Fibroblast of skin of left biceps (primary cell): ENCODE results near the gene ZBTB22.
"Not testable (repeated sequence)": the region's sequence is repeated elsewhere in the genome, so short reads cannot be mapped to it uniquely, and the experiment has no call there.

Experiments
- DNase-seq, 2 experiments: peaks; one replicate each; pipeline ENCODE4 v3.0.0-alpha.2; 2013; ENCODE audit warnings: low read depth in 2 of 2

The ZBTB22 gene

GRCh38 chr6:33299237-33299944 is 18.2 kb downstream of the ZBTB22 start:
- DNase-seq = peak; percentile 72 to 76

- DNase-seq = no peak
Observed at GRCh38 chr6:33298773-33299236, 18.7 kb downstream of the ZBTB22 start, which contains the start of gene RGL2. TSS of gene RGL2 (minus strand) at chr6:33298942. CDS start at chr6:33298610, 332 bp downstream.

GRCh38 chr6:33297956-33298772 is 19.4 kb downstream of the ZBTB22 start:
- no peak for DNase-seq

GRCh38 chr6:33297406-33297955 is 20.1 kb downstream of the ZBTB22 start:
- no peak for DNase-seq

DNA sequence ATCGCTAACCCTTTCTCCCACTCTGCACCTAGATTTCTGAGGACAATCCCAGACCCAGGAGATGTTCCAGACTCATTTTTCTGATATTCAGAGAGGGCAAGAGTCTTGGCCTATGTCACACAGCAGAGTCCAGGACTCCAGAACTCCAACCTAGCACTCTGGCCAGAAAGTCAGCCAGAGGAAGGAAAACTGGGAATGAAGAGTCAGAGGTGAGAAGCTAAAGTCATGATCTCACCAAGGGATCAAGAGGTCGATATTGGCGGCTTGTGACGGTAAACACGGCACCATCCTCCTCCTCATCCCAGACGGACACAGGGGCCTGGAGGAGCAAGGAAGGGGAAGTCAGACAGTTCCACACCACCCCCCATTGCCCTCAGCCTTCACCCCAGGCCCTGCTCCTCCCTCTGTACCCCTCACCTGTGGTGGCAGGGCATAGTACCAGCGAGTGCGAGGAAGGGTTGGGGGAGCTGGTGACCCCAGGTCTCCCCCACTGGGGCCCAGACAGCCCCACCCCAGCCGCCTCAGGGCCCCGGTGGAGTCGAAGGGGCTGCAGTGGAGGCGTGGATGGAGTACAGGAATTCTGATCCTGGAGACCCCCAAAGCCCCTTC is 20.6 kb downstream of the ZBTB22 start:
- no peak for DNase-seq

- DNase-seq = no peak
Observed at GRCh38 chr6:33295621-33296369, 21.7 kb downstream of the ZBTB22 start.

DNA sequence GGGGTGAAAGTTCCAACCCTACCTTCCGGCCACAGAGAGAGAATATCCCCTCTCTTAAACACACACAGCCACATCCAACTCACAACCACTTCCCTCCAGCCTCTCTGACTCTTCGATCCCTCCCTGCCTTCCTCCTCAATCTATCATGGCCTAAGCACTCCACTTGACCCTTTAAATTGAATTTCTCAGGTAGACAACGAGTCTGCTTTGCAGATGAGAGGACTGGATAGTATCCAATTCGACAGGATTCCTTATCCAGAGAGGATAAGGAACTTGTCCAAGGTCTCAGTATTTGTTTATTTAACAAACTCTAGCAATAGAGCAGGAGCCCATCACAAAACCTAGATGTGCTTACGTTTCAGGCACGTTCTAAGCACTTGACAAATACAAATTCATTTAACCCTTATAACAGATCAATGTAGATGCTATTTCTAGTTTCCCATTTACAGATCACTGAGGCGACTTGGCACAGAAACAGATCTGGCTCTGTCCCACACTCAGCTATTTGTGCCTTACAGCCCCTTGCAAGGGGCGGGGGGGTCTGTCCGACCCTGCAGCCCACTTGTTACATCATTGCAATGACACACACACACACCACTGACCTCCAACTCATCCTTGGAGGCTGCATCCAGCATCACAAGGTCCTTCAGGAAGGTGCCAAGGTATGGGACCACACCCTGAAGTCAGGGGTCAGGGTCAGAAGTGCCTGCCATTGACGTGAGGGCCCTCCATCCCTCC is 23.3 kb downstream of the ZBTB22 start:
- DNase-seq = no peak

DNA sequence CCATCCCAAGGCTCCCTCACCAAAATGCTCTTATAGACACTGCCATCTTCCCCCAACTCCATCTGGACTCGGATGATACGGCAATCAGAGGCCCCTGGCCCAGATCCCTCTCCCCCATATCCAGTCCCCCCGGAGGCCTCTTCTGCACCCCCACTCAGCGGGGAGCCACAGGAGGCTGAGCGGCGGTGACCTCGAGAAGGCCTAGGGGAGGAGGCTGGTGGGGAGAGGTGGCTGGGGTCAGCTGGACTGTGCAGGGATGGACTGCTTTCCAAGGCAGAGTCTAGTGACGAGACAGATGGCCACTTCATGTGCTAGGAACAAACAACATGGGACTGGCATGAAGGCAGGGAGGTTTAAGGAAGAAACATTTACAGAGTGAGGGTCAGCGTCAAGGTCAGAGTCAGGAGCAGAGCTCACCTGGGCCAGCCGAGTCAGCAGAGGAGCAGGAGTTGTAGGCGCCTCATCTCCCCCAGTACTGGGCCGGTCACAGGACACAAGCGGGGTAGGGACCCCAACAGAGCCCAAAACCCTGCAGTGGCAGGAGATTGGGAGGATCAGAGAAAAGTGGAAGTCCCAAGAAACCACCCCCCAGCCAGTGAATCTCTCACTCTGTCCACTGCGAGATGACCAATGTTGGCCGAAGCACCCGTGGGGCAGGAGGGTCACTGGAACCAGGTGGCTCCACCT is 24.4 kb downstream of the ZBTB22 start:
- no peak for DNase-seq

DNA sequence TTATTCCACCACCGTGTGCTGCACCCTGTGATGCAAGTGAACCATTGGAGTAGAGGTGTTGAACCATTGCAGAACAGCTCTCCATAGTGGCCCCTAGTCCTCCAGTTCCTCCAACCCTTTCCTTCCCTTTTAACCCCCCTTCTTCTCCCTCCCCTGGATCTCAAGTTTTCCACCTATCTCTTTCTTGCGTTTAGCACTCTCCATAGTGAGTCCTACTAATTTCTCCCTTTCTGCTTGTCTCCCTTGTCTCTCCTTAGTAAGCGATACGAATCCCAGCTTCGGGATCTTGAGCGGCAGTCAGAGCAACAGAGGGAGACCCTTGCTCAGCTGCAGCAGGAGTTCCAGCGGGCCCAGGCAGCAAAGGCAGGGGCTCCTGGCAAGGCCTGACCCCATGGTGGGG is 27.1 kb downstream of the ZBTB22 start:
- no peak for DNase-seq

DNA sequence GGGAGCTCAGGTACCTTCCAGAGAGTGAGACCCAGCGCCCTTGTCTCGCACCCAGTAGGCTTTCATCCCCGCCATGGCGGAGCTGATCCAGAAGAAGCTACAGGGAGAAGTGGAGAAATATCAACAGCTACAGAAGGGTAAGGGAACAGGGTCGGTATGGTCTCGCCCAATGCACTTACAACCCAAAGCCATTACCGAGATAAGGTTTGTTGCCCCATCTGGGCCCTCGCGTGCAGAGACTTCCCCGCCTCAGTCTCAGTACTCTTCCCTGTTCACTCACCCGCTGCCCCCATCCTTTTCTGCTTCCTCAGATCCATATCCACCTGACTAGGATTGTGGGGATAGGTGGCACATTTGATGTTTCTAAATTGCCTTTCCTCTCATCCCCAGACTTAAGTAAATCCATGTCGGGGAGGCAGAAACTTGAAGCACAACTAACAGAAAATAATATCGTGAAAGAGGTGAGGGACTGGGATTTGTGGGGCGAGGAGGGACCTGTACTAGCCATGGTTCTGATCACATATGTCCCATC is 27.7 kb downstream of the ZBTB22 start:
- DNase-seq = no peak

- DNase-seq = peak; percentile 59 to 67
Observed at GRCh38 chr6:33288921-33289783, 28.4 kb downstream of the ZBTB22 start, which contains the start of the genes PFDN6 and WDR46. TSS of gene PFDN6 (plus strand) at chr6:33289601. CDS start at chr6:33289857, 256 bp downstream. TSS of gene WDR46 (minus strand) at chr6:33289239. CDS start at chr6:33289170, 69 bp downstream.

- no peak for DNase-seq
Observed at GRCh38 chr6:33288141-33288920, 29.2 kb downstream of the ZBTB22 start.

DNA sequence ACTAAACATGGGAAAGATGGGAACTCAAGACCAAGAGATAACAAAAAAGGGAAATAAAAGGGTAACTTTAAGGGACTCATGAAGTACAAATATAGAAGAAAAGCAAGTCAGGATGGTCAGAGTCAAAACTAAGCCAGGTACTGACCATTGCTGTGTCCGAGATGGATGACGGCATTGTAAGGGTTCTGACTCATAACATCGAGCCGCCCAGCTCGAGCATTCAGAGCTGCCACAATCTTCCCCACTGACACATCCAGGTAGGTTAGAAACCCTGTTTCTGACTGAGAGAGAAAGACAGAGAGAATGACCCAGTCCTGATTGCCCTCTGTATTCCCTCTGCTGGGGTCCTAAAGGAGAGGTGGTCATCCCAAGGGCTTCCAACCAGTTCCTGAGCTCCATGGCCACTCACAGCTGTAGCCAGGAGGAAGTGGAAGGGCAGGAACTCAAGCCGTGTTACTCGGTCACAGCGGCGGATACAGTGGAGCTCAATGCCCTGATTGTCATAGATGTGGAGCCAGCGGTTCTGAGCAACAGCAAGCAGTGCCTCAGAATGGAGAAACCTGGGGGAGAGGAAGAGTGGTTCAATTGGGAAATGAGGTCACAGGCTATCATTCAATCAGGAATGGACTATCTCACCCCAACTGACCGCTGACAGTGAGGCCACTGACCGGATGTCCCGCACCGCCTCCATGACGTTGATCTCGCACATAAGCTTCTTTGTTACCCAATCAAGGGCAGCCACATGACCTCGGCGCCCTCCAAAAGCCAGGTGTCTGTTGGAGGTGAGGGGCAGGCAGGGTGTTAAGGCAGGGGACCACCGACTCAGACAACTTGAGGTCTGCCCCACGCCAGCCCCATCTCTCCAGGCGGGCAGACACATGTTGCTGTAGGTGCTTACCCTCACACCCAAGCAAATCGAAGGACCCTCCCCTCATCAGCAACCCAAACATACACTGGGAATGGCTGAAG is 30.3 kb downstream of the ZBTB22 start:
- DNase-seq = no peak

DNA sequence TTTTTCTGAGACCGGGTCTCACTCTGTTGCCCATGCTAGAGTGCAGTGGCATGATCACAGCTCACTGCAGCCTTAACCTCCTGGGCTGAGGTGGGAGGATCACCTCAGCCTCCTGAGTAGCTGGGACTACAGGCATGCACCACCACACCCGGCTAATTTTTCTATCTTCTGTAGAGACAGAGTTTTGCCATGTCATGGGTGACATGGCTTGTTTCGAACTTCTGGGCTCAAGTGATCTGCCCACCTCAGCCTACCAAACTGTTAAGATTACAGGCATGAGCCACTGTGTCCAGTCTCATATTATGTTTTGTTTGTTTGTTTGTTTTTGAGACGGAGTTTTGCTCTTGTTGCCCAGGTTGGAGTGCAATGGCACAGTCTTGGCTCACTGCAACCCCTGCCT is 32.3 kb downstream of the ZBTB22 start:
- DNase-seq = not testable (repeated sequence)

DNA sequence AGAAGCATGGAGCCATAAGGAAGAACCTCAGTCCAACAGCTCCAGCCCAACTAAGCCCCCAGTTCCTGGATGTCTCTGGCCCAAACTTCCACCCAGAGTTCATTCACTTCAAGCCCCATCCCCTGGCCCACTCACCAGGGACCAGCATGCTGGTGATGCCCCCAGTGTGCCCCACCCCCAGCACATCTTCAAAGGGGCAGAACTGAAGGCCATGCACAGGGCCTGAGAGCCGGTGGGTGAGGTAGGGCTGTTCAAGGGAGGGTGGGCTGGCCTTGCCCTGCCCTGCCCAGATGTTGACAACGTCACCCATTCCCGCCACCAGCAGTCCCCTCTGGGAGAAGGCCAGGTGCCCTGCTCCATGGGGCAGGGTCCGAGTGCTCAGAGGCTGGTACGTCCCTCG is 37.0 kb downstream of the ZBTB22 start:
- no peak for DNase-seq

DNA sequence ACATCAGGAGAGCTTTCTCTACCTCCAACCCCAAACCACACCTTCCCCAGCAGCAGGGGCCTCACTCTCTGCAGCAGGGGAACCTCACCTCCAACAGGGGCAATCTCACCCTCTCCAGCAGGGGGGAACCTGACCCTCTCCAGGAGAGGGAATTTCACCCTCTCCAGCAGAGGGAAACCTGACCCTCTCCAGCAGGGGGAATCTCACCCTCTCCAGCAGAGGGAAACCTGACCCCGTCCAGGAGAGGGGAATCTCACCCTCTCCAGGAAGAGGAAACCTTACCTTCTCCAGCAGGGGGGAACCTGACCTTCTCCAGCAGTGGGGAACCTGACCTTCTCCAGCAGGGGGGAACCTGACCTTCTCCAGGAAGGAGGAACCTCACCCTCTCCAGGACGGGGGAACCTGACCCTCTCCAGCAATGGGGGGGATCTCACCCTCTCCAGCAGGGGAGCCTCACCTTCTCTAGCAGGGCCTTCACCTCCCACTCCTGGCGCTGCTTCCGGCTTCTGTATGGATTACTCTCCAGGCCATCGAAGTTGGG is 37.5 kb downstream of the ZBTB22 start:
- no peak for DNase-seq
